Kidney (tissue), 14 donors: Measurements from ENCODE around the gene ST8SIA5. TPM values are rescaled to one million over a fixed set of nuclear protein-coding genes. Genes with fewer than 3 reads are reported as not detected.
A peak's percentile ranks its signal among the peaks of the same experiment; 100 is the strongest.

Source experiments
- DNase-seq, 5 donors: peaks; one replicate each; pipeline ENCODE4 v3.0.0-alpha.2; 2013 to 2020
- FAIRE-seq: peaks from 2 replicates; lab custom pipeline; 2012; peaks lifted over from hg19 to GRCh38; lab: Jason Lieb, UNC
- H3K27ac ChIP-seq, 2 donors: one replicate each; pipeline ENCODE4 v1.7.0; 2013; ENCODE audit warnings: low read depth in 2 of 2, low read length in 2 of 2, inconsistent platforms in 1 of 2
- H3K27me3 ChIP-seq: one replicate; pipeline ENCODE4 v1.7.1; 2013; ENCODE audit warnings: low read length, inconsistent platforms; ENCODE audit not compliant: control insufficient read depth, insufficient read depth
- H3K36me3 ChIP-seq, 3 donors: one replicate each; pipeline versions ENCODE4 v1.7.0 to v1.7.1; 2013; ENCODE audit warnings: low read length in 3 of 3, control low read depth in 1 of 3, inconsistent platforms in 1 of 3; ENCODE audit not compliant: insufficient read depth in 3 of 3, control insufficient read depth in 2 of 3
- H3K4me1 ChIP-seq, 3 donors: one replicate each; pipeline versions ENCODE4 v1.7.0 to v1.7.1; 2013; ENCODE audit warnings: low read length in 3 of 3, inconsistent platforms in 1 of 3, low read depth in 1 of 3; ENCODE audit not compliant: control insufficient read depth in 2 of 3, insufficient read depth in 2 of 3
- H3K4me3 ChIP-seq, 3 donors: one replicate each; pipeline versions ENCODE4 v1.7.0 to v1.8.1; 2013; ENCODE audit warnings: low read length in 3 of 3, control low read depth in 1 of 3, inconsistent platforms in 1 of 3
- H3K9ac ChIP-seq, 3 donors: one replicate each; pipeline versions ENCODE4 v1.7.0 to v1.7.1; 2013; ENCODE audit warnings: low read length in 3 of 3, control low read depth in 1 of 3, inconsistent platforms in 1 of 3
- H3K9me3 ChIP-seq, 3 donors: one replicate each; pipeline versions ENCODE4 v1.7.0 to v1.7.1; 2013; ENCODE audit warnings: low read length in 3 of 3, control low read depth in 1 of 3, inconsistent platforms in 1 of 3; ENCODE audit not compliant: control insufficient read depth in 2 of 3, insufficient read depth in 1 of 3
- intact Hi-C: fragments of 100-400 bp; cut with DNase I; formaldehyde crosslinking; loops from one replicate; pipeline ENCODE4 v1.11.1; 2022
- polyA plus RNA-seq: library from polyadenylated mRNA; stranded (reverse); fragments of 350-450 nt; fragmentation: Illumina TruSeq; extraction: RNeasy Lipid Tissue Mini Kit (QIAGEN cat#74804); gene quantifications from one replicate; pipeline ENCODE4 v1.2.3, GENCODE V29; 2014; ENCODE audit warnings: low read depth, low replicate concordance; ENCODE audit not compliant: insufficient read depth
- total RNA-seq: library from RNA; stranded (reverse); fragmentation: NEBNext Ultra II Directional; extraction: Animal tissue kit (Norgen Biotek cat#: 25700); gene quantifications from one replicate; pipeline ENCODE4 v1.2.1, GENCODE V29; 2021
- TF ChIP-seq, protein P1 (sequence below): IDR thresholded peaks from 3 replicates; pipeline ENCODE4 v1.5.1; 2012; ENCODE audit warnings: mild to moderate bottlenecking, moderate library complexity, borderline replicate concordance; ENCODE audit not compliant: insufficient read depth; ENCODE audit errors: extremely low read depth
- donor health status: control.
- donor health status: control.
- donor health status: control.
- donor health status: control.
- donor health status: control.
- donor health status: DM: yes; HTN: yes; CAD: no.
- donor health status: Normal renal cell carcinoma (clear cell type).

ST8SIA5 gene
- total and polyA plus RNA-seq, 2 donors from 2014 or later: 1.4 to 2.7 TPM

GRCh38 chr18:46656326-46657114 lies 100.3 kb downstream of the ST8SIA5 start:
- H3K4me1 ChIP-seq: no peaks in the 10 kb centered on the region
- H3K4me3 ChIP-seq: no peak overlapping the region
- no peak overlapping the region for H3K27ac ChIP-seq
- TF ChIP-seq, protein P1, sequence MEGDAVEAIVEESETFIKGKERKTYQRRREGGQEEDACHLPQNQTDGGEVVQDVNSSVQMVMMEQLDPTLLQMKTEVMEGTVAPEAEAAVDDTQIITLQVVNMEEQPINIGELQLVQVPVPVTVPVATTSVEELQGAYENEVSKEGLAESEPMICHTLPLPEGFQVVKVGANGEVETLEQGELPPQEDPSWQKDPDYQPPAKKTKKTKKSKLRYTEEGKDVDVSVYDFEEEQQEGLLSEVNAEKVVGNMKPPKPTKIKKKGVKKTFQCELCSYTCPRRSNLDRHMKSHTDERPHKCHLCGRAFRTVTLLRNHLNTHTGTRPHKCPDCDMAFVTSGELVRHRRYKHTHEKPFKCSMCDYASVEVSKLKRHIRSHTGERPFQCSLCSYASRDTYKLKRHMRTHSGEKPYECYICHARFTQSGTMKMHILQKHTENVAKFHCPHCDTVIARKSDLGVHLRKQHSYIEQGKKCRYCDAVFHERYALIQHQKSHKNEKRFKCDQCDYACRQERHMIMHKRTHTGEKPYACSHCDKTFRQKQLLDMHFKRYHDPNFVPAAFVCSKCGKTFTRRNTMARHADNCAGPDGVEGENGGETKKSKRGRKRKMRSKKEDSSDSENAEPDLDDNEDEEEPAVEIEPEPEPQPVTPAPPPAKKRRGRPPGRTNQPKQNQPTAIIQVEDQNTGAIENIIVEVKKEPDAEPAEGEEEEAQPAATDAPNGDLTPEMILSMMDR: no peak
- H3K9me3 ChIP-seq: no peaks in the 10 kb centered on the region
- DNase-seq (peak in 1 of 5 donors; percentile 12), FAIRE-seq (no peak)
- H3K27me3 ChIP-seq: no peaks in the 10 kb centered on the region
- no peak overlapping the region for H3K9ac ChIP-seq
- no peaks in the 10 kb centered on the region for H3K36me3 ChIP-seq
- intact Hi-C loops: loop anchor here (5.0 to 10.0 kb wide), 2 partner anchors 374 to 512 kb away; no protein-coding TSS in a partner anchor

DNA sequence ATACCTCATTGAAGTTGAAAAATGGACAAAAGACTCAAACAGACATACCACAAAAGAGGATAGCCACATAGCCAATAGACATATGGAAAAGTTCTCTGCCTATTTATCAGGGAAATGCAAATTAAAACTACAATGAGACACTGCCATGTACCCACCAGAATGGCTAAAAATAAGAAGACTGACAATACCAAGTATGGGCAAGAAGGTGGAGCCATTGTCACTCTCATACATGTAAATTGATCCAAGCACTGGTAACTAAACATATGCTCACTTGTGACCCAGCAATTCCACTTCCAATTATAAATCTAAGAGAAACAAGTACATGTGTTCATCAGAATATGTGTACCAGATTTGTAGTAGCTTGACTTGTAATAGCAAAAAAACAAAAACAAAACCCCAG lies 104.5 kb downstream of the ST8SIA5 start:
- DNase-seq: no peak
- Histone ChIP-seq H3K27ac (no peak overlapping the region), H3K4me3 (no peak overlapping the region), H3K9me3 (no peaks in the 10 kb centered on the region), H3K4me1 (no peaks in the 10 kb centered on the region), H3K27me3 (no peaks in the 10 kb centered on the region), H3K9ac (no peak overlapping the region), H3K36me3 (no peaks in the 10 kb centered on the region)
- TF ChIP-seq, protein P1: no peak
- intact Hi-C loops: loop anchor here (10.0 kb wide), 1 partner anchor 508 kb away; no protein-coding TSS in a partner anchor
- FAIRE-seq: no peak

- TF ChIP-seq, protein P1: no peak
- intact Hi-C loops: loop anchor here (10.0 kb wide), 1 partner anchor 506 kb away; no protein-coding TSS in a partner anchor
- no peak overlapping the region for H3K27ac ChIP-seq
- H3K27me3 ChIP-seq: no peaks in the 10 kb centered on the region
- no peak for FAIRE-seq
- H3K4me3 ChIP-seq: no peak overlapping the region
- no peaks in the 10 kb centered on the region for H3K36me3 ChIP-seq
- no peaks in the 10 kb centered on the region for H3K4me1 ChIP-seq
- no peak overlapping the region for H3K9ac ChIP-seq
- H3K9me3 ChIP-seq: no peaks in the 10 kb centered on the region
- no peak for DNase-seq
Measured at GRCh38 chr18:46650681-46651080, 106.2 kb downstream of the ST8SIA5 start.
